SIG-M5 treated with dmso at 0.1 percent for 504 hours (cell line): ENCODE measurements around the gene ZNF454.

ENCODE experiments used
- DNase-seq: peaks from one replicate; lab custom pipeline; 2025; ENCODE audit not compliant: unreplicated experiment; lab: John Stamatoyannopoulos, UW

ZNF454 gene

DNA sequence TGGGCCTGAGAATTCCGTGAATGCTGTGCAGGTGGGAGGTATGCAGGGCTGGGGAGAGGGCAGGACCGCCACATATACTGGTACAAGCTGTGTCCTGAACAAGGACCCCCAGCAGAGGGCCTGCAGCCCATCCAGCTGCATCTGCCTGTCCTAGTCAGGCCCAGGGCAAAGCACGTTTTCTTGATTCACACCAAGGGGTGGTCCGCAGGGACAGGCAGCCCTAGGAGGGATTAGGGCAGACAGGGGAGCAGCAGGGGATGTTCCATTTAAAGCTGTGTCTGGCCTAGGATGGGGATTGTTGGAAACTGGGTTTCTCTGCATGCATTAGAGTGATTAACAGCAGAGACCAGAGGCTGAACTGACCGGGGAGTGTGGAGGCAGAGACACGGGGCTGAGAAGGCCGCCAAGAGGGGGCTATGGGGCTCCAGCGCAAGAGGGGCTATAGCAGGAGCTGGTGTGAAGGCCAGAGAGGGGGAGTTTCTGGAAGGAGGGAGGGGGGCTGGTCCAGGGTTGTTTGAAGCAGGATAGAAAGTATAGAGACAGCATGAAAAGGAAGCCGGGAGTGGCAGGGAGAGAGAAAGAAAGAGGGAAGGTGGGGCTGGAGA is 51.4 kb downstream of the ZNF454 start:
- DNase-seq: no peak

DNA sequence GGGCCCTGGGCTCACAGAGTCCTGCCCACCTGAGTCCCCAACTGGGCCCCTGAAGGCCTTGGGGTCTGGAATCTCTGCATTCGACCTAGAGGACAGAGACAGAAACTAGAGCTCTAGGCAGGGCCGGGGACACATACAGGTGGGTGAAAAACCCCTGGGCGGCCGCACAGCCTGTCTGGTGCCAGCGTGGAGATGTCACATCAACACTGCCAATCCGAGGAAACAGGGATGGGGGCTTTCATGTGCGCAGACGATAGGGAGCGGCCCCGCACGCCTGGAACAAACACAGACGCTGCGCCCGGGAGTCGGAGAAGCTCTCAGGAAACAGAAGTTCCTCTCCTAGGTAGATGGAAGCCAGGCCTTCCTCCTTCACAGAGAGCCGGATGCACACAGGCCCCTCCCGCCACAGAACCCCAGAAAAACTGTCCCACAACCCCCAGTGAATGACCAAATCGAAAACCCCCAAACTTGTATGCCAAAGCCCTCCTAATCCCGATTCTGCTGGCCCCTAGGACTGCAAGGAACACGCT is 52.3 kb downstream of the ZNF454 start:
- no peak for DNase-seq

- no peak for DNase-seq
Observed at GRCh38 chr5:178993955-178994579, 53.1 kb downstream of the ZNF454 start.

DNA sequence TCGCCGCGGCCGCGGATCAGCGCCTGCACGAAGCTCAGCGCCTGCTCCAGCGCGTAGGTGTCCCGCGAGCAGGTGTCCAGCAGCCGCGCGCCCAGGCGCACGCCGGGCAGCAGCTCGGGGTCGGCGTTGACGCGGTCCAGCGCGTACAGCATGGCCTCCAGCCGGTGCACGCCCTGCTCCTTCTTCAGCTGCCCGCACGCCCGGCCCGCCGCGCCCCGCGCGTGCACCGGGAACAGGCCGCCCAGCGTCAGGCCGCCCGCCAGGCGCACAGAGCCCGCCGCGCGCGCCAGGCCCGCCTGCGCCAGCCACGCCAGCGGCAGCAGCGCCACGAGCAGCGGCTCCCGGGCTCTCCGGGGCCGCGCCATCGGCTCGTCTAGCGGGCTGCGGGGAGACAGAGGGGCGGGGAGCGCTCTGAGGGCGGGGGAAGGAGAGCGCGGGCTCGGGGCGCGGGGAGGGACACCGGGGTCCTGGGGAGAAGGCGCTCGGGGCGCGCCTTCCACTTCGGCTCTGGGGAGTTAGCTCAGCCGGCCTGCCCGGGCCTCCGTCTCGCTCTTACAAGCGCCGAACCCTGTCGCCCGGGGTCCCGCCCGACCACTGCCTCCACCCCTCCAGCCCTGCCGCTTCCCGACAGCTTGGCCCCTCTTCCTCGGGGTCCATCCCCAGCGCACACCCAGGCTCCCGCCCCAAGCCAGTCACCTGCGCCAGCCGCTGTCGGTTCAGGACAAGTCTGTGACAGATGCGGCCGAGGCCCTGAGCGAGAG is 53.8 kb downstream of the ZNF454 start, which contains the start of gene GRM6:
GRM6 (minus strand) TSS at position 741 of the 761 bp plus-strand sequence; CDS start at position 365, 376 bp downstream.
- no peak for DNase-seq

DNA sequence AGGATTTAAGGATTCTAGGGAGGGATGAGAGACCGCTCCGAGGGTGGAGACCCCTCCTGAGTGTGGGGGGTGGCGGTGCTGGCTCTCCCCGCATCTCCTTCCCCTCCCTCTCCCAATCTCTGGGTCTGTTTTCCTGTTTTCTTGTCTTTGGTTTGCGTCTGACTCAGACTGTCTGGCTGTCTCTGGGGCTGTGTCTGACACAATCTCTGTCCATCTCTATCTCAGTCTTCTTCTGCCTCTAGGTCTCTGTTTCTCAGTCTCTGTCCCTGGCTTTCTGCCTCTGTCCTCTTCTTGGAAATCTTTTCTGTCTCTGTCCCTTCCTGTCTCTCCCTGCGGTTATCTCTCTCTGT is 54.3 kb downstream of the ZNF454 start:
- no peak for DNase-seq

- DNase-seq: no peak
Observed at GRCh38 chr5:178996156-178996555, 55.2 kb downstream of the ZNF454 start.

GRCh38 chr5:178997191-178997590 is 56.2 kb downstream of the ZNF454 start:
- DNase-seq: no peak

- DNase-seq: no peak
Observed at GRCh38 chr5:178998441-178998840, 57.4 kb downstream of the ZNF454 start.

DNA sequence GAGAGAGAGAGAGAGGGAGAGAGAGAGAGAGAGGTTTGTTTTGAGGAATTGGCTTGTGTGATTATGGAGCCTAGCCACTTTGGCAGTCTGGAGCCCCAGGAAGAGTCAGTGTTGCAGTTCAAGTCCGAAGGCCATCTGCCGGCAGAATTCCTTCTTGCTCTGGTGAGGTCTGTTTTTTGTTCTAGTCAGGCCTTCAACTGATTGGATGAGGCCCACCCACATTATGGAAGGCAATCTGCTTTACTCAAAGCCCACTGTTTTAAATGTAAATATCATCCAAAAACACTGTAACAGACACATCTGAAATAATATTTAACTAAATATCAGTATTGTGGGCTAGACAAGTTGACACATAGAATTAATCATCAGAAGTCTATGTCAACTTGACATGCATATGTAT is 65.6 kb downstream of the ZNF454 start:
- no peak for DNase-seq

GRCh38 chr5:179008667-179009066 is 67.7 kb downstream of the ZNF454 start:
- DNase-seq: no peak
